Activated CD8-positive, alpha-beta memory T cell treated with anti-CD3 and anti-CD28 coated beads, Interleukin-2, amount 50 U/mL, for 24 hours (primary cell): ENCODE measurements around the gene RBL1.
A peak's percentile ranks its signal among the peaks of the same experiment; 100 is the strongest.

ENCODE experiments used
- DNase-seq: peaks from one replicate; pipeline ENCODE4 v3.0.0-alpha.2; 2020; ENCODE audit errors: extremely low read depth

RBL1 gene

GRCh38 chr20:36951198-36951978 lies 144.4 kb downstream of the RBL1 start, which contains the start of gene SAMHD1:
Gene SAMHD1 (minus strand): TSS chr20:36951708. CDS start chr20:36951643, 65 bp downstream.
- peak; percentile 75 for DNase-seq

DNA sequence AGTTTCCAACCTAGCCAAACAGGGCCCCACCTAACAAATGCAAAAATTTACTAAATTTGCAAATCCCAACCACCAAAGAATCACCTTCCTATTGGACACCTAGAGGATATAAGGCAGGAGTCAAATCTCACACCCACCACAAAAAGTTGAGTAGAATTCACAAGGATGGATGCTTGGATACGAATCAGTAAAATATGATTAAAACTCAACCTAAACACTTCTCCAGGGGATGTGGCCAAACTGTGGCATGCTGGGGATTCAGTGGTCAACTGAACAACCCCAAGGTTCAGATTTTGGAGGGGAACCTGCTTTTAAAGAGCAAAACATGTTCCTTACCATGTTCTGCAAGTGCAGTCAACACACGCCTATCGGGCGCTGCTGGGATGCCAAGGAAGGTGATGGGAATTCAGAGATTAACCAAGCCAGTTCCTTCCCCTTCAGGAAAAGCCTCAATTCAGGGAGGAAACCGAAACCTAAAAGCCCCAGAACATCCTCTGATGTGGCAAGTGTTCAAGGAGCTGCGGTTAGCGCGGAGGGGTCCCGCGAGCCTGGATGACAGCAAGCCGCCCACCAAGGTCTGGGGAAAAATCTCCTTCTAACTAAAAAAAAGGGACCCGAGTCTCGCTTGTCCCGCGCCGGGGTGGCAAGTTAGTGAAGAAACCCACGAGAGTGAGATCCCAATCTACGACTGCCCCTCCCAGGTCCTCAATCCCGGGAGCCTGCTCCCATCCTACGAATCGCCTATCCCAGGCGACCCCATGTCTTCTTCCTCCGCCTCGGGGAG lies 145.2 kb downstream of the RBL1 start:
- no peak for DNase-seq
